ENCODE data around the gene DHX9.

- TF ChIP-seq CTCF (conservative IDR thresholded peaks at IDR 0.05), result no peak
- TF ChIP-seq EZH2 (IDR thresholded peaks at IDR 0.05; ENCODE audit: low read depth), result no peak
Measured at GRCh38 chr1:182877331-182877730, 38.2 kb downstream of the DHX9 start.
